K562 (cell line): ENCODE data around the gene MYCBP. TPM values are rescaled to one million over a fixed set of nuclear protein-coding genes. Genes with fewer than 3 reads are reported as not detected.
A peak's percentile ranks its signal among the peaks of the same experiment; 100 is the strongest.

Experiments
- ASH1L ChIP-seq: fragments of 450-650 bp; IDR thresholded peaks from 2 replicates; pipeline ENCODE4 v1.6.1; 2018; ENCODE audit warnings: borderline replicate concordance, mild to moderate bottlenecking, low read depth; ENCODE audit not compliant: partially characterized antibody
- BCL6 ChIP-seq: fragments of 250-450 bp; sonication (Bioruptor Pico); IDR thresholded peaks from 2 replicates; pipeline ENCODE4 v1.4.0; 2020
- FIP1L1 ChIP-seq: fragments of 200-400 bp; formaldehyde crosslinking; IDR thresholded peaks from 2 replicates; pipeline ENCODE4 v1.6.1; 2018; ENCODE audit warnings: mild to moderate bottlenecking, low read depth, low read length; ENCODE audit not compliant: poor library complexity, severe bottlenecking
- MGA ChIP-seq: fragments of 450-650 bp; IDR thresholded peaks from 2 replicates; pipeline ENCODE4 v1.6.1; 2016; ENCODE audit warnings: mild to moderate bottlenecking, moderate library complexity
- NCOA4 ChIP-seq: fragments of 450-650 bp; IDR thresholded peaks from 2 replicates; pipeline ENCODE4 v1.6.1; 2018; ENCODE audit warnings: mild to moderate bottlenecking; ENCODE audit not compliant: partially characterized antibody
- NR2C2 ChIP-seq, 2 experiments: fragments of 200-800 bp in 1 of 2; sonication (Bioruptor generic) in 1 of 2; sonication (generic) in 1 of 2; formaldehyde crosslinking in 1 of 2; IDR thresholded peaks; 2 replicates each; pipeline versions ENCODE4 v1.6.1 to v1.8.0; 2016 to 2022; ENCODE audit warnings: mild to moderate bottlenecking in 1 of 2, missing compliant biosample characterization in 1 of 2, missing genetic modification characterization in 1 of 2, missing genetic modification reagents in 1 of 2
- SAP30 ChIP-seq: fragments of 200-600 bp; sonication (generic); IDR thresholded peaks from 2 replicates; pipeline ENCODE4 v1.6.1; 2012; ENCODE audit warnings: borderline replicate concordance, low read depth, mild to moderate bottlenecking, moderate library complexity, low read length, control low read depth, inconsistent platforms; ENCODE audit not compliant: insufficient read depth, poor library complexity, severe bottlenecking
- TAL1 ChIP-seq: fragments of 450-650 bp; IDR thresholded peaks from 2 replicates; pipeline ENCODE4 v1.6.1; 2016; ENCODE audit warnings: mild to moderate bottlenecking
- ZNF584 ChIP-seq: fragments of 200-800 bp; sonication (Bioruptor generic); IDR thresholded peaks from 2 replicates; pipeline ENCODE4 v1.6.1; 2016; ENCODE audit warnings: low read depth, mild to moderate bottlenecking, missing genetic modification characterization, missing compliant biosample characterization
- polyA plus RNA-seq, 8 experiments: library from polyadenylated mRNA; depleted of rRNA in 4 of 8; stranded (reverse) in 5 of 8; unstranded in 3 of 8; fragments of >200 nt; fragmentation: Nextera tagmentation in 2 of 8; fragmentation: Illumina TruSeq in 1 of 8; extraction: Ambion mirVana in 2 of 8; extraction: Trizol in 1 of 8; gene quantifications; 2 replicates each; pipeline versions ENCODE4 v1.2.1 to v1.2.3, GENCODE V29; 2011 to 2014; ENCODE audit warnings: inconsistent platforms in 1 of 8, missing spikeins in 1 of 8
- total RNA-seq, 7 experiments: library from RNA; depleted of rRNA in 6 of 7; stranded (reverse); fragments of >200 nt in 6 of 7; fragmentation: Illumina TruSeq in 2 of 7; extraction: Trizol in 2 of 7; gene quantifications; 2 replicates each; pipeline versions ENCODE4 v1.2.1 to v1.2.3, GENCODE V29; 2011 to 2021; ENCODE audit warnings: low replicate concordance in 1 of 7
- TF ChIP-seq, protein P1 (sequence below): IDR thresholded peaks from 2 replicates; pipeline ENCODE4 v1.6.1; 2016; ENCODE audit warnings: missing genetic modification characterization, missing compliant biosample characterization

The MYCBP gene
- total and polyA plus RNA-seq, 9 of the 15 experiments (the other 6 are each of a cell fraction or from before 2014, with no cell fraction given) = 32.3 to 253 (median 72.9) TPM

- TF ChIP-seq MGA (no peak; the same call in 1 of the 2 replicates), FIP1L1 (no peak), NR2C2 (CRISPR knock-in tag; IDR thresholded peaks at IDR 0.05) (no peak), NR2C2 (tag; IDR thresholded peaks at IDR 0.05) (no peak; the same call in 1 of the 2 replicates), ASH1L (no peak), TAL1 (no peak), NCOA4 (no peak), BCL6 (CRISPR knock-in tag) (no peak), SAP30 (peak; percentile 90), ZNF584 (no peak)
- TF ChIP-seq, protein P1, sequence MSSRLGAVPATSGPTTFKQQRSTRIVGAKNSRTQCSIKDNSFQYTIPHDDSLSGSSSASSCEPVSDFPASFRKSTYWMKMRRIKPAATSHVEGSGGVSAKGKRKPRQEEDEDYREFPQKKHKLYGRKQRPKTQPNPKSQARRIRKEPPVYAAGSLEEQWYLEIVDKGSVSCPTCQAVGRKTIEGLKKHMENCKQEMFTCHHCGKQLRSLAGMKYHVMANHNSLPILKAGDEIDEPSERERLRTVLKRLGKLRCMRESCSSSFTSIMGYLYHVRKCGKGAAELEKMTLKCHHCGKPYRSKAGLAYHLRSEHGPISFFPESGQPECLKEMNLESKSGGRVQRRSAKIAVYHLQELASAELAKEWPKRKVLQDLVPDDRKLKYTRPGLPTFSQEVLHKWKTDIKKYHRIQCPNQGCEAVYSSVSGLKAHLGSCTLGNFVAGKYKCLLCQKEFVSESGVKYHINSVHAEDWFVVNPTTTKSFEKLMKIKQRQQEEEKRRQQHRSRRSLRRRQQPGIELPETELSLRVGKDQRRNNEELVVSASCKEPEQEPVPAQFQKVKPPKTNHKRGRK (tag) = no peak
Measured at GRCh38 chr1:38873027-38873969, at the start of gene MYCBP (continued).
